Mucosa of rectum (tissue), 2 donors: ENCODE results near the gene PDE4B.
A peak's percentile ranks its signal among the peaks of the same experiment; 100 is the strongest.
"Not testable (repeated sequence)": the region's sequence is repeated elsewhere in the genome, so short reads cannot be mapped to it uniquely, and the experiment has no call there.

ENCODE experiments used
- H3K27ac ChIP-seq, 2 donors: one replicate each; pipeline ENCODE4 v1.7.0; 2013; ENCODE audit warnings: inconsistent platforms in 2 of 2, low read depth in 2 of 2, low read length in 2 of 2
- H3K27me3 ChIP-seq, 2 donors: one replicate each; pipeline ENCODE4 v1.7.0; 2013; ENCODE audit warnings: low read length in 2 of 2; ENCODE audit not compliant: control insufficient read depth in 2 of 2, insufficient read depth in 2 of 2
- H3K36me3 ChIP-seq, 2 donors: one replicate each; pipeline ENCODE4 v1.7.0; 2013; ENCODE audit warnings: low read length in 2 of 2; ENCODE audit not compliant: control insufficient read depth in 2 of 2, insufficient read depth in 2 of 2
- H3K4me1 ChIP-seq, 2 donors: one replicate each; pipeline ENCODE4 v1.7.0; 2013; ENCODE audit warnings: low read length in 2 of 2, mild to moderate bottlenecking in 1 of 2; ENCODE audit not compliant: control insufficient read depth in 2 of 2, insufficient read depth in 2 of 2
- H3K4me3 ChIP-seq, 2 donors: one replicate each; pipeline ENCODE4 v1.7.0; 2013; ENCODE audit warnings: low read length in 2 of 2
- H3K9ac ChIP-seq, 2 donors: one replicate each; pipeline ENCODE4 v1.7.0; 2013; ENCODE audit warnings: low read length in 2 of 2, low read depth in 1 of 2, mild to moderate bottlenecking in 1 of 2
- H3K9me3 ChIP-seq, 2 donors: one replicate each; pipeline ENCODE4 v1.7.0; 2013; ENCODE audit warnings: low read length in 2 of 2; ENCODE audit not compliant: control insufficient read depth in 2 of 2
- donor health status: healthy.
- donor health status: Normal muscosa, but diverticular disease.

PDE4B gene

DNA sequence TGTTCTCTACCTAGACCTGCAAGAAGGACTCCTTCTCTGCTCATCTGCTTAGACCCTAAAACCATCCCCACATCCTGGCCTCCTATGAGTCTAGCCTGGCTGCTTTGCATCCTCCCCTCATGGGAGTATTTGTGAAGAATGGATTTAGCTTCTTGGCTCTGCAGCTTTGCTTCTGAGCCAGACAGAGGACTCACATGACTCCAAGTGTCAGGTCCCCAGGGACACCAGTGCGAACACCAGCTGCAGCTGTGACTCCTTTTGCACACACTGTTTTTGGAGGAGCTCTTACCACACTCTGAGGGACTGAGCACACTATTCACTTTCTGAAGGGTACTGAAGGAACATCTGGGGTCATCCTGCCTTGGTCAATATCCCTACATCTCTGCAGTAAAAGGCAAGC lies 609.5 kb downstream of the PDE4B start:
- Histone ChIP-seq H3K4me3 (no peak overlapping the region), H3K27ac (peak overlapping the region in 1 of 2 donors; percentile 2), H3K36me3 (no peaks in the 10 kb centered on the region), H3K27me3 (no peaks in the 10 kb centered on the region), H3K9me3 (no peaks in the 10 kb centered on the region), H3K4me1 (no peaks in the 10 kb centered on the region), H3K9ac (no peak overlapping the region)

DNA sequence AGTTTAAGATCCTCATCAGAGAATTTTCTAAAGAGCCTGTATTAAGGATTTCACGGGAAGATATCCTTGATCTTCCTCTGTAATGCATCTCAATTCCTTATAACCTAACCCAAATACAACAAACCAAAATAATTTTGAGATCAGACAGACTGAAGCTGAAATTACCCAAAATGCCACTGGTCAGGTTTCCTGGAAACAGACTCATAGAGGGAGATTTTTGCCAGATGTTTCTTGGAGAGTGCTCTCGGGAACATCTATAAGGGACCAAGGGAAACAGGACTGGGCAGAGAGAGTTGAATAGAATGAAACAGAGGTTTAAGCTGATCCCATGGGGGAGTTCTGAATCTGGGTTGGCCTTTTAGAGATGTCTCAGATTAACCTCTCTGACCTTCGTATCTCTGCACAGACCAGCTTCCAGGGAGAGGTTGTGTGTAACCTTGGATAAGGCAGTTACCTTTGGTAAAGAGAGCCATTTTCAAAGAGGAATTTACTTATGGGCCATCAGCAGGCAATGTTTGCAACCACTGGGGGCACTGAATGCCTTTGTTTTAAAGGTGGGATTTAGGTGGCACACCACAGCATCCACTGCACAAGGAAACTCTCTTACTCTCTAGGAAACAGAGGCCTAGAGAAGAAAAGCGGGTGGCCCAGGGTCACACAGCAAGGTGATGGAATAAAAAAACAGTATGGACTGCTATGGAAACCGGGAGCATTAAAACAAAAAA lies 610.5 kb downstream of the PDE4B start:
- Histone ChIP-seq H3K27ac (peak overlapping the region in 1 of 2 donors; percentile 2), H3K4me3 (no peak overlapping the region), H3K27me3 (no peaks in the 10 kb centered on the region), H3K9me3 (no peaks in the 10 kb centered on the region), H3K36me3 (no peaks in the 10 kb centered on the region), H3K4me1 (no peaks in the 10 kb centered on the region), H3K9ac (no peak overlapping the region)

DNA sequence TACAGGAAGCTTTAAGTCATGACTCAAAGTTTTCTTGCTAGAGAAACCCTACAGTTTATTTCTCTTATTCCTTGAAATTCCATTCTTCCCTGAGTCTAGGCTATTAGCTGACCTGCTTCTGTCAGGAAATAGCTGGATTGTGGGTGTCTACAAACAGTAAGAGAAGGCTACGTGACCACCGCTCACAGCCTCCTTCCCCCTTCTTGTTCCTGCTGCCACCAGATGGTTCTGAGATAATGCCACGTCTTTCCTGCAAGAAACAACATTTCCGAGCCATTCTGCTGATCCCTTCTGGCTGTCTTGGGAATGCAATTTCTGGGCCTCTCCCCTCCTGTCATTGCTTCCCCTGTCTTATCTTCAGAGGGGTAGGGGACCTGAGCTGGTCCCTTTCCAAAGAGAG lies 612.4 kb downstream of the PDE4B start:
- Histone ChIP-seq H3K9me3 (no peaks in the 10 kb centered on the region), H3K27me3 (no peaks in the 10 kb centered on the region), H3K9ac (no peak overlapping the region), H3K27ac (no peak overlapping the region), H3K36me3 (no peaks in the 10 kb centered on the region), H3K4me3 (no peak overlapping the region), H3K4me1 (no peaks in the 10 kb centered on the region)

DNA sequence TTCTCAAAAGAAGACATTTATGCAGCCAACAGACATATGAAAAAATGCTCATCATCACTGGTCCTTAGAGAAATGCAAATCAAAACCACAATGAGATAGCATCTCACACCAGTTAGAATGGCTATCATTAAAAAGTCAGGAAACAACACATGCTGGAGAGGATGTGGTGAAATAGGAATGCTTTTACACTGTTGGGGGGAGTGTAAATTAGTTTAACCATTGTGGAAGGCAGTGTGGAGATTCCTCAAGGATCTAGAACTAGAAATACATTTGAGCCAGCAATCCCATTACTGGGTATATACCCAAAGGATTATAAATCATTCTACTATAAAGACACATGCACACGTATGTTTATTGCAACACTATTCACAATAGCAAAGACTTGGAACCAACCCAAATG lies 618.8 kb downstream of the PDE4B start:
- H3K4me3 ChIP-seq, H3K9me3 ChIP-seq, H3K9ac ChIP-seq: not testable (repeated sequence)

DNA sequence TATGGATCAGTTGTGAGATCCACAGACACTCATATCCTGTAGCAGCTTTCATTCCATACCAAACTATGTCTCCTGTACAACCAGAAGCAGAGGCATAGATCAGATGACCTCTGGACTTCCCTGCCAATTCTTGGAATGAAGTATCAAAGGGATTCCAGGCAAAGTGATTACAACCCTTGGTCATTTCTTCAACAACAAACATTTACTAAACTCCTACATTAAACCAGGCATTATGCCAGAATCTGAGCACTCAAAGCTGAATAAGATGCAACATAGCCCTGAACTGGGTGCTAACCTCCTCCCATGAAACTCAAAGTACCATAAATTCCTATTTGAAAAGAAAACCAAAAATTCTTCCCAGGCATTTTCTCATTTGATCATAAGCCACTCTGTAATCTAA lies 620.0 kb downstream of the PDE4B start:
- peaks cover 3% of the 10 kb centered on the region in 2 donors for H3K9me3 ChIP-seq
- no peaks in the 10 kb centered on the region for H3K4me1 ChIP-seq
- no peak overlapping the region for H3K27ac ChIP-seq
- no peaks in the 10 kb centered on the region for H3K27me3 ChIP-seq
- H3K4me3 ChIP-seq: no peak overlapping the region
- H3K9ac ChIP-seq: no peak overlapping the region
- no peaks in the 10 kb centered on the region for H3K36me3 ChIP-seq

More for the DNA sequence above, 618.8 kb downstream of the PDE4B start:
- not testable (repeated sequence) for H3K27ac ChIP-seq, H3K27me3 ChIP-seq, H3K36me3 ChIP-seq, H3K4me1 ChIP-seq

DNA sequence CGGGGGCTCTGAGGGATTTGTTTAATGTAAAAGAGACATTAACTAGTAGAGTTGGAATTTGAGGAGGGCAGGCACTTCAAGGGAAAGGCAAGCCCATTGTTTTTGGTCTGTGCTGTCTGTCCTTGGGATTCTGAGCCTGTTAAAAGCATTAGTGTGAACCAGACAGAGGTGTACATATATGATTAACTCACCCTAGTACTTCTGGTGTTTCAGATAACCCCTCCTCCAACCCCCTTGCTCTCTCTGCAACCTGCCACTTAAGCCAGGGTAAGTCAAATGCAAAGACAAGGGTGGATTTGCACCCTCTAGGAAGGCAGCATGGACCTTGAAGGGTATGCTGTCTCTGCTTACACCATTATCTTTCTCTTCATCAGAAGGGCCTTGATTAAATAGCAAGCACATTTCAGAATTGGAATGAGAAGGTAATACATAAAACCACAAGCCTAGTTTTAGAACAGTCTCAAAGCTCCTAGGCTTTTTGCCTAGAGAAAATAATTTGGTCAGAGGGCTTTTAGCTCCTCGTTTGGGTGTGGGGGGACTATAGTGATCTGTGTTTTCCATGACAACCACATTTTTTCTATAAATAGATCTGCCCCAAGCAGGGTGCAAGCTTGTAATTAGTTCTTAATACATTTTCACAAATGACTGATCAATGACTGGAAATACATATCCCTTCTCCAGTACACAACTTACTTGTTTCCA lies 620.6 kb downstream of the PDE4B start:
- Histone ChIP-seq H3K4me1 (no peaks in the 10 kb centered on the region), H3K27me3 (no peaks in the 10 kb centered on the region), H3K36me3 (no peaks in the 10 kb centered on the region), H3K9me3 (peaks cover 3 to 4% of the 10 kb centered on the region in 2 donors), H3K9ac (no peak overlapping the region), H3K4me3 (no peak overlapping the region), H3K27ac (peak overlapping the region in 1 of 2 donors; percentile 41)

DNA sequence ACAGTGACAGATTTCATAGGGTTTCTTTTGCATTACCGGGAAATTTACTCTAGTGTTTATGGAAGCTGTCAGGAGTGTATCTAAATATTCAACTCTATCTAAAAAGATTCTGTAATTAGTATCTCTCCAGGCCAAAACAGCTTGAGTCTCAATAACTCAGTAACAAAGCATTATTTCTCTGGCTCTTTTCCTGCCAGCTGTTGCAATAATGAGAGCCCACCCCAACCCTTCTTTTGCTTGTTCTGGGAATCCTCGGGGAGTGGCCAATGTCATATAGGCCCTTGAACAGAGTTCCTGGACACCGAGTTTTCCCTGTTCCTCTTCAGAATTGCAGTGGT lies 621.1 kb downstream of the PDE4B start:
- no peak overlapping the region for H3K4me3 ChIP-seq
- H3K9ac ChIP-seq: no peak overlapping the region
- H3K9me3 ChIP-seq: peaks cover 3 to 4% of the 10 kb centered on the region in 2 donors
- no peaks in the 10 kb centered on the region for H3K27me3 ChIP-seq
- no peak overlapping the region for H3K27ac ChIP-seq
- no peaks in the 10 kb centered on the region for H3K36me3 ChIP-seq
- no peaks in the 10 kb centered on the region for H3K4me1 ChIP-seq

DNA sequence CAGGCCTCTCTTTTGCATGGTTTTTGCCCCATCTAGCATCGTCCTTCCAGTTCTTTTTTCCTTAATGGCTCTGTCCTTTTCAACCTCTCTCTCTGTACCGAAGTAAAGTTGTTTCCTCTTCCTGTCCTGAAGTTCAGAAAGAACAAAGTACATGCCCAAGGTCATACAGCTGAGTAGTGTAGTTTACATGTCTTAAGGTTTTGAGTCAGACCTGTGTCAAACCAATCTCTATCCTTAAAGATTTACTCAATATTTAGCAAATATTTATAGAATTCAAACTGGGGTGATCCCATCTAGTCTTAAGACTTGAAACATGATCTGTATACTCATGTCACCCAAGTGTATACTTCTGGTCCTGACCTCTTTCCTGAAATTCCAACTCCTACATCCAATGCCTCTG lies 622.6 kb downstream of the PDE4B start:
- Histone ChIP-seq H3K36me3 (no peaks in the 10 kb centered on the region), H3K9me3 (peaks cover 3 to 4% of the 10 kb centered on the region in 2 donors), H3K9ac (no peak overlapping the region), H3K27ac (no peak overlapping the region), H3K4me3 (no peak overlapping the region), H3K27me3 (no peaks in the 10 kb centered on the region), H3K4me1 (no peaks in the 10 kb centered on the region)

DNA sequence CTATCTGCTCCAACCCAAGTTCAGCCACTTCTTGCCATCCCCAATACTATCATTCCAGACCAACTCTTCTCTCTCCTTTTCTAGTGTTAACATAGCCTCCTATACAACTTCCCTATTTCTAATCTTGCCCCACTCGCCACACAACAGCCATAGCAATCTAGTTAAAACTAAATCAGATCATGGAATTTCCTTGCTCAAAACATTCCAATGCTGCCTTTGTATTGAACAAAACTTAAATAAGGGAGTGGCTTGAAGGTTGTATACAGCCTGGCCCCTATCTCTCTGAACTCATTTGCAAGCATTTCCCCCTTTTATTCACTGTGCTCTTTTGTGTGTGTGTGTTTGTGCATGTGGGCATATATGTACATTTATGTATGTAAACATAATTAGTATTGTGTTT lies 623.2 kb downstream of the PDE4B start:
- no peaks in the 10 kb centered on the region for H3K27me3 ChIP-seq
- peaks cover 3 to 4% of the 10 kb centered on the region in 2 donors for H3K9me3 ChIP-seq
- no peaks in the 10 kb centered on the region for H3K36me3 ChIP-seq
- H3K4me3 ChIP-seq: no peak overlapping the region
- H3K27ac ChIP-seq: no peak overlapping the region
- no peak overlapping the region for H3K9ac ChIP-seq
- no peaks in the 10 kb centered on the region for H3K4me1 ChIP-seq

DNA sequence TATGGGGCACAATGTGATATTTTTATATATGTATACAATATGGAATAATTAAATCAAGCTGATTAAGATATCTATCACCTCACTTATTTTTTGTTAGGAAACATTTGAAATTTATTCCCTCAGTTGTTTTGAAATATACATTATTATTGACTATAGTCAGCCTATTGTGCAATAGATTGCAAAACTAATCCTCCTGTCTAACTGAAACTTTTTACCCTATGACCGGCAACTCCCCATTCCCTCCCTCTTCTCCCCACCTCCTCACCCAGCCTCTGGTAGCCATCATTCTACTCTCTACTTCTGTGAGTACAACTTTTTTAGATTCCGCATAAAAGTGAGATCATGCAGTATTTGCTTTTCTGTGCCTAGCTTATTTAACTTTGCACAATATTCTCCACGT lies 623.6 kb downstream of the PDE4B start:
- H3K36me3 ChIP-seq: no peaks in the 10 kb centered on the region
- no peak overlapping the region for H3K4me3 ChIP-seq
- peaks cover 3 to 4% of the 10 kb centered on the region in 2 donors for H3K9me3 ChIP-seq
- H3K9ac ChIP-seq: no peak overlapping the region
- no peak overlapping the region for H3K27ac ChIP-seq
- no peaks in the 10 kb centered on the region for H3K27me3 ChIP-seq
- H3K4me1 ChIP-seq: no peaks in the 10 kb centered on the region
